GM21528 (cell line): ENCODE measurements around the gene TTC28.

Source experiments
- ATAC-seq: cut with Tn5 transposase; IDR thresholded peaks from one replicate; pipeline ENCODE4 v1.9.1; 2021; ENCODE audit warnings: mild to moderate bottlenecking, moderate library complexity; ENCODE audit not compliant: unreplicated experiment, low FRiP score

Gene TTC28

DNA sequence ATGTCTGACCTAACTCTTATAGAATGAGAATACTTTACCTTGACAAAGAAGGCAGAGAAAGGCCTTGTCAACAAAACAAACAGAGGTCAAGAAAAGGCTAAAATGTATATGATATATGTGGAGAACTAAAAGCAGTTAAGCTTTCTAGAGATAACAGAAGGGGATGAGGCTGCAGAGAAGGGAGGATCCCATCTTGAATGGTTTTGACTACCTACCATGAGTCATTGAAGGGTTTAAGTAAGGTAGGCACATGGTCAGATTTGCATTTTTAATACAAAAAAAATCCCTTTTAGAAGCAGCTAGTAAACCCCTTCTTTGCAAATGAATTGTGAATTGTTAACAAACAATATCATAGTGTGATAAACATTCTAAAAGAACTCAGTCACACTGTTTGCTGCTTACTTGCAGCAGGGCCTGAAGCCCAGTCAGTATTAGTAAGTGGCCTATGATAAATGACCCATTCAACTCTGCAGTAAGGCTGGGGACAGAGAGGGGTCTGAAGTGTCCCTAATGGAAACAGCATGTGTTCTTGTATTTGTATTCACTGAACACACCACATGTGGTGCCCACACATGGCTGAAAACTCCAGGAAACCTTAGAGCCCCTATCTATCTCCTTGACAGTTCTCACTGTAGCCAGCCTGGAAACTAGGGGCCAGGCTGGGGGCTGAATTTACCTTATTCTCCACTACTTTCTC is 431.8 kb downstream of the TTC28 start:
- ATAC-seq, result no peak

DNA sequence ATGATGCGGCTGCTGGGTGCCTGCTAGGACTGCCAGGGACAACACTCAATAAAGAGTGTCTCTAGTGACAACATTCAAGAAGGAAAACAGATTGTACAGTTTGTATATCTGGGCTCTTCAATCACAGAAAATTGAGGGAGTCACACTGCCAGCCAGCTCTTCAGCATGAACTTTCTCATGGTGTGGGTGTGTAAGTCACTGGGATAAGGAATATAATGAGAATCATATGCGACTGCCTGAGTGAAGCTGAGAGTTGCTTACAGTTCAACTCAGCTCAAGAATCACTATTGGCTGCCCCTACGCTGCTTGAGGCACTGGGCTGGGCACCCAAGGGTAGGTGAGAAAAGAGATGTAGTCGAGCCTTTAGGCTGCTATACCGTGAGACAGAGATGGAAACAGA is 432.5 kb downstream of the TTC28 start:
- no peak for ATAC-seq

DNA sequence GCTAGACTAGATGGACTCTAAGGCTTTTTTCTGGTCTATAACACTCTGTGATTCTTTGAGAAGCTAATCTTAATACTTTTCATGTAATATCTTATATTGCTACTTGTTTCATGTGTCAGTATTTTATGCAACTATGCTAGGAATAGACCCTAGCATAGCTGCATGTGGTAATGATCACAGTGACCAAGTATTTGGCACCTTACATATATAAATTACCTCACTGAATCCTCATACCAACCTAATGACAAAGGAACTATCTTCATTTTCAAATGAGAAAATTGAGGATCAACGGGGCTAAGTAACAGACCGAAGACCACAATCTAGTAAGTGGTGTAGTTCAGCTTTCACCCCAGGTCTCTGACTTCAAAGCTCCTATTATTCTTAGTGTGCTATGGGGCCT is 433.2 kb downstream of the TTC28 start:
- no peak for ATAC-seq

DNA sequence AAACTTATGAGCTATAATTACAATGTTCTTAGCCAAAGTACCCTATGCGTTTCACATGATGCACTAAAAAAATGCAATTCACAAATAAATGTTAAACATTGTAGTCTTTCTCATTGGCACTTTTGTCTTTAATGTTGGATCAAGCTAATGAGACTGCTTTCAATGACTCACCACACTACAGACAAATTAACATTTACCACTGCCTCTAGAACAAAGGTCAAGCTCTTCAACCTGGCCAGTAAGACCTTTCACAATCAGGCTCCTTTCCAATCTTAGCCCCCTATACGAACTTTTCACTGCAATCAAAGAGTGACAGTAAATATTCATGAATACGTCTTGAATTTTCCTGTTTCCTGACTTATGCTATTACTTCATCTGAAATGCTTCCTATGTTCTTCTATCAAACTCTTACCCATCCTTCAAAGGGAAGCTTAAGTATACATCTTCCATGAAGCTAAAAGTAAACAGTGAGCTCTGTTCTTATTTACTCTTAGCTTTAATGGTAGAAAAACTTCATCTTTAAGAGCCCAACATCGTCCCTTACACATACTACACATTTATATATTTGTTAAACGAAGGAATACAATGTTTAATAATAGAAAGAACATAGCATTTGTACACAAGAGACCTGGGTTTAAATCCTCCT is 433.9 kb downstream of the TTC28 start:
- ATAC-seq, result no peak

DNA sequence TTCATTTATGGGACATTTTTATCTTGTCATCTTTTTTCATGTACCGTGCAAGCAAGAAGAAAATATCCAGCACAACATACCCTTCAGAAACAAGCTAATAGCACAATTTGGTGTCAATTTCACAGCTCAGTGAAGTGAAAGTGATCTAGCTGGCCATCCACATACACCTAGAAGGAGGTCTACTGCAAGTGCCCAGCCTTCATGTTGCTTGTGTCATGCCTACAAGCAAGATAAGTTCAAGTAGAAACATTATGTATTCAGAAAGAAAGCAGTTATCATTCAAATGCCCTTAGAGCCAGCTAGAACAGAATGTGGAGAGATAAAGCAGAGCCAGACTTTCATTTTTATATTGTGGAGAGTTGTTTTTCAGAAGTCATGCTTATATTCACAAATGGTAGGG is 434.9 kb downstream of the TTC28 start:
- ATAC-seq, result no peak

DNA sequence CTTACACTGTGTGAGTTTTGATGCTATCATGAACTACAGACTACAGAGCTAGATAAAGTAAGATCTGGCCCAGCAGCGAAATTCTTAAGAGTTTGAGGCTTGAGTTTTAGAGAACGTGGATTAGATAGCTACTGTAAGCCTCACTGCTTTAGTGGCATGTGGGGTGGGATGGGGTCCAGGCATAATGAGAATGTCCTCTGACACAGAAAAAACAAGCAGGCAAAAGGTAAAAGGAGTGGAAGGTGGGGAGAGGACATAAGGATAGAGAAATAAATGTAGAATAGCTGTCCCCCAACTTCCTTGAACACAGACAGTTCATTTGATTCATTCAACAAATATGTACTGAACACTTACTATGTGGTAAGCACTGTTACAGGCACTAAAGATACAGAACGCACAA is 436.1 kb downstream of the TTC28 start:
- no peak for ATAC-seq

DNA sequence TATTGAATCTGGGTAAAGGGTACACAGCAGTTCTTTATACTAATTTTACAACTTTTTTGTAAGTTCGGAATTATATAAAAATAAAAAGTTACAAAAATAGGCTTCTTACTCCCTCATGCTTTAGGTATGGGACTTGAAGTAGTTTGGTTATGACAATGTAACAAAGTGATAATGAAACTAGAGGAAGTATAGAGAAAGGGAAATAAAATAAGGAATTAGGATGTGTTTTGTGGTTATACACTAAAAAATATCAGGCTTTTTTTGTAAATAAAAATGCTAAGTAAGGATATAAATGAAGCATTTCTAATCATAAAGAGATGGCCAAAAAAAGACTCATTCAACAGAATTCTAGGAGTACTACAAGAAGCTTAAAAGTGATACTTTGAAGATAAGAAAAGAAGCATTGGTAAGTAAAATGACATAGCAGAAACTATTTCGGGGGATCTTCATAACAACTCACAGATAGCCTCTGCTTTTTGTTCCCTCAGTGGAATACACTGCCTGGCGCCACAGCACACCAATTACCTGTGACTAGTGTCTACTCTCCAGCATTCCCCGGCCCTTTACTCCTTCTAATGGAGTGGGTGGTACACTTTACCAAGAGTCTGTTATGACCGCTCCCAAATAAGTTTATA is 437.9 kb downstream of the TTC28 start:
- ATAC-seq, result no peak

DNA sequence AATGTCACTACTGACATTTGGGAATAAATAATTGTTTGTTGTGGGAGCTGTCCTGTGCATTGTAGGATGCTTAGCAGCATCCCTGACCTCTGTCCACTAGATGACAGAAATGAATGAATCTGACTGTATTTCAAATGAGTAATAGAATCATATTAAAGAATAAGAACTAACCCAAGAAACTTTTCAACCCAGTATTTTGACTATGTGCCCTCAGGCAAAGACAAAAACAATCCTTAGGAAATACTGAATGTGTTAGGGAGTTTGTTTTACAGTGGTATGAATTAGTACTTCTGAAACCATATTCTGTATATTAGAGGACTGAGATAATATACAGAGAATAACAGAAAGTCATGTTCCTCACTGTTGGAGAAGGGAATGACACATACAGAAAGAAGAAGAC is 439.7 kb downstream of the TTC28 start:
- no peak for ATAC-seq

DNA sequence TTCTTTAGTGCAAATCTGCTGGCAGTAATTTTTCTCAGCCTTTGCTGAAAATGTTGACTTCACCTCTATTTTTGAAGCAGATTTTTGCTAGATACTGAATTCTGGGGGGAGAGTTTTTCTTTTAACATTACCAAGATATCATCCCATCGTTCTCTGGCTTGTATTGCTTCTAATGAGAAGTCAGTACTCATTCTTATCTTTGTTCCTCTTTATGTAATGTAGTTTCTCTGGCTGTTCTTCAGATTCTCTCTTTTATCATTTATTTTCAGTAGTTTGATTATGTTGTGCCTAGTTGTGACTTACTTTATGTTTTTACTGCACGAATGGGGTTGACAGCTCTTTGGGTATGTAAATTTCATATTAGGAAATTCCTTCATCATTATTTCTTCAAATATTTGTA is 441.9 kb downstream of the TTC28 start:
- no peak for ATAC-seq

DNA sequence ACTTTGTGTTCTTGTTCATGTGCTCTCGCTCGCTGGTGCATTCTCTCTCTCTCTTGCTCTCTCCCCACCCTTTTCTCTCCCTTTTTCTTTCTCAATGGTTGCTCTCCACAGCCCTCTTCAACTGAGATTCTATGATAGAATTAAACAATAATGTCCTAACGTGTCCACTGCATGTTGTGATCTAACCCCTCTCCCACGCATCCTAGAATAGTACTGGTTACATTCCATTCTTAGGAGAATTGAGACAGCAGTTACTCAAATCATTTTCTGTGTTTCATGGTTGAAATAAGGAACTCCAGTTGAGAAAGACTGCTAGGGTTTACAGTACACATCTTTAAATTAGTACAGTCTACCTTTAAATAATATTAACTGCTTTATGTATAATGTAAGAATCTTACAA is 442.5 kb downstream of the TTC28 start:
- no peak for ATAC-seq

DNA sequence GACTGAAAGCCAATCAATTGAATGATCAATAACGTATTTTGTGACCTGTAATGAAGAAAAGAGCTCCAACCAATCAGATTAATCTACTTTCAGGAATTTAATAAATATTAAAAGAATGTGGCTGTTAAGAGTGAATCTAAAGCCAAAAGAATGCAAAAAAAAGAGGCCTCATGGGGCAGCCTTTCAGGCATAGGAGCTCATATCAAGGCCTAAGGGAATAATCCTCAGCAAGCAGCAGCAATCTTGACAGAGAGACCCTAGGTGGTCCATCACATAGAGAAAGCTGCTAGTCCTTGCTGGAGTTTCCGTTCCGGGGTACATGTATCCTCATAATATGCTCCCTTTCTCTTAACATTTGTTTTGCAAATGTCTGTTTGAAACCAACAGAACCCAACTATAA is 447.4 kb downstream of the TTC28 start:
- ATAC-seq, result no peak

DNA sequence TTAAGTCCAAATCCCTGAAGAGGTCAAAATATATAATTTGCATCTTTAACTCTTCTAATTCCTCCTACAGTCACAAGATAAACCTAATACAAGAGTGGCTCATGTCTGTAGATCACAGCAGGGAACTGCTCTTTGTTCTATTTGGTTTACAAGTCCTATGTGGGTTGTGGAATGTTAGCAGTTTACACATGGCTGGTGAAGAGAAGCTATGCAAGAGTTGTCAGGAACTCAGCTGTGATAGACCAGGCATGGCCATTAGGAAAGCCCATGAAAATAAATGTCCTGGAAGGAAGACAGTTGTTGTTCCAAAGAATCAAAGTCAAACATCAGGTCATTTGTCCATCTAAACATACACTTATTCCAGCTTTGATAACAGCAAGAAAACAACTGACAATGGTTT is 448.2 kb downstream of the TTC28 start:
- no peak for ATAC-seq

DNA sequence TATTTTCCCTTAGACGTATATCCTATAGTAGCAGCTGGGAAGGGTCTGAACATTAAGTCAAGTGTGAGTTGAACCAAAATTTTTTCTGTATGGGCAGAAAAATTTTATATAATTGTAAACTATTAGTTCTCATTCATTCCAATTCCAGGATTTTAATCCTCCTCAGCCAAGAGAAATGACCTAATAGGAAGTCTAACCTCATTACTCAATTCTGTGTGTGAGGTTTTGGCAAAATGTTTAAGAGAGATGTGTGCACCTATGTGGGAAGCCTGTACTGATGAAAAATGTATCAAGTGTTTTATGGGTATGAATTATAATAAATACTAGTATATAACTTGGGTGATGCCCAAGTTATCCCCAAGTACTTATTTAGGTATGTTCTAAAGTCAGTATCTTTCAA is 449.0 kb downstream of the TTC28 start:
- ATAC-seq, result no peak

DNA sequence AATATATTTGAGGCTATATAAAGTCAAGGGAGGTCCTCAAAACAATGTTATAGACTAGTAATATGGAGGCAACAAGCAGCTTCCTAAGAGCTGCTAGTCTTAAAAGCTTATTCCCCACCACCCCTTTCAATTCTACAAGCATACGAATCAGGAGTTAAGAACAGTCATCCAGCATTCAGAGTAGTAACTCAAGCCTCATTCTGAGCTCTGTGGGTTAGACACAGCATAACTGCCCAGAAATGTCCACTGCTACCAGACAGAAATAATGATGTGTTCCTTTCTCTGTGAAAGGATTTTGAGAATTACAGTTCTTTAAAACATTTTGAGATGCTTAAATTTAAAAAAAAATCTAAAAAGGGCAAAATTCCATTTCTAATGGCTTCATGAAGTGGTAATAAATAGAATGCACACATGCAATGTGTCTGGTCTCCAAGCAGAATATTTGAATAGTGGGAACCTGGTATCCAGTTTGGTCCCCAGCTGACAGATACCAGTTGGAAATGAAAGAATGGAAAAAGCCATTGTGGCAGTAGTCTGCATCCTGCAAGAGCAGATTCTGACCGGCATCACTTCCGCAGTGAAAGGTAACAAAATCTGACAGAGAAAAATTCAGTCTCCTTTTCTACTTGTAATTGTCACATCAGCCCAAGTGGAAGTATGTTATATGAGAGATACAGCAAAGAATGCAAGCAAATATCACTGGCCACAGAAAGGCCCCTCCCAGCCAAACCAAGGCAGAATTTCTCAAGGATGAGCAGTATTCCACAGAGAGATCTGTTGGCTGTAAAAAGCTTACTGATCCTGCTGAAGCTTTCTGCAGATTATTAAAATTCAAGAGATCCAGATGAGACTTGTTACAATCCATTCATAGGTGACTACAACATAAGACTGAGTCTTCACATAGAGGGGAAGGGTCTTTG is 449.8 kb downstream of the TTC28 start:
- ATAC-seq, result no peak

DNA sequence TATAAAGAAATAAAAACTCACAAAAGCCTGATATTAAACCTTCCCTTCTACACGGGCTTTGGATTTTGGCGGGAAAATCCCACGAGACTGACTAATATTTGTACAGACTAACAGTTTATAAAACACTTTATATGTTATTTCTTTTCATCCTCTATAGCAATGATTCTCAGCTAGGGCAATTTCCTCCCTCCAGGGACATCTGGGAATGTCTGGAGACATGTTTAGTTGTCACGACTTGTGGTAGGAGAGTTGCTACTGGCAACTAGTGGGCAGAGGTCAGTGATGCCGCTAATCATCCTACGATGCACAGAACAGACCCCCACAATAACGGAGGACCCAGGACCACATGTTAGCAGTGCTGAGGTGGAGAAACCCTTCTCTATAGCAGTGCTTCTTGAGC is 455.8 kb downstream of the TTC28 start:
- no peak for ATAC-seq

DNA sequence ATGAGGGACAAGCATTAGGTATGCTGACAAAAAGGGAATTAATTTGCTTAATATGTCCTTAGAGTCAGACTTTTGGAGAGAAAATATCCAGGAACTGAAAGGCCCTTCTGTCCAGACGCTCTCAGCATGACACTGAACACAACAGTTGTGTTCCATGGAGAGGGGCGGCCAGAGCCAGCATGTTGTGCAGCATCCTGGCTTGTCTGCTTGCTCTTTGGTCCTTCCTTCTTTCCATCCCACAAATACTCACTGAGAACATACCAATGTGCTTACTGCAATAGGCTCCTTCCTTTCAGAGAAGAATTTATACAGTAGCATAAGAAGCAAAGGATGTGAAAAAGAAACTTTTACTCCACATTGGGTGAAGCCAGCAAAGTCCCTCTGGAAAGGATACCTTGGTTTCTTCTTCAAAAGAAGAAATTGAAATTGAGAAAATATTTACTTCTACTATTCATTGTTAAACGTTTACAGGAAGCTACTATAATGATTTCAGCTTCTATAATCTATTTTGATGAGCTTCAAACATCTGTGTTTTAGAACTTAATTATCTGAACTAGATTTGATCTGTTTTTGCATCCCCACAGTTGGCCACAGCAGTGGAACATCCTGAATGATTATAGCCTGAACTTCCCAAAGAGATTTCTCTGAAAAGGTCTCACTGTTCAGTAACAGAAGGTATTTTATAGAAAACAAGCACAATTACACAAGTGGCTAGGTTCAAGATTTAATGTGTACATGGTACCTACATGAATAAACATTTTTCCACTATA is 456.5 kb downstream of the TTC28 start:
- no peak for ATAC-seq

DNA sequence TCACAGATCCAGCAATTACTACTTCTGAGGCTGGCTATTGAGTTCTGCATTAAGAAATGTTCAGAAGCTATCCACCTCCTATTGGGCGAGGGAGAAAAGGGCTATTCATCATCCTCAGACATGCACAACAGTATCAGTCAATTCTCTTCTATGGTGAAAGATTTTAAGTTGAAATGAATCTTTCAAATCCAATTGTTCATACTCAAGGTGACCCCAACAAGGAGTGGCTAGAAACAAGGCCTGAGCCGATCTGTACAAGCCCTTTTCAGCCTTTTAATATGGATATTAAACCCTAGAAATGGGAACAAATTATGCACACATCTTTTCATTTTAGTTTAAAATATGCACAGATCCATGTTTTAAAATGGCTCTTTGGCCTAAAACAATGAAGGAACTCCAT is 457.1 kb downstream of the TTC28 start:
- ATAC-seq, result no peak

DNA sequence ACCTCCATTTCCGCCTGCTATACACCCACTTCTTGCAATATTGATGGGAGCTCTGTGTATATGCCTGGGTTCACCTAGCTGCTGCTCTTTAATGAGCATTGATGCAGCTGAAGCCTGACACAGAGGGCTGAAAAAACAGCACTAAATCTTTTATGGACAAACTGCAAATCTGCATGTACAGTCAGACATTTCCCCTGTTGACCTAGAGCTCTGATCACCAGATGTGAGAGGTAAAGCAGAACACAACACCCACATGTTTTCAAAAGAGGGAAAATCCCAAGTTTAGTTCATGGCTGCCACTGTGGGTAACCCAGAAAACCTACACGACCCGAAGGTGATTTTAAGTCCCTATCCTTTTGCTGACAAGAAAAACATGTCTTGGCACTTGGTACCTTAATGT is 457.6 kb downstream of the TTC28 start:
- ATAC-seq, result no peak

DNA sequence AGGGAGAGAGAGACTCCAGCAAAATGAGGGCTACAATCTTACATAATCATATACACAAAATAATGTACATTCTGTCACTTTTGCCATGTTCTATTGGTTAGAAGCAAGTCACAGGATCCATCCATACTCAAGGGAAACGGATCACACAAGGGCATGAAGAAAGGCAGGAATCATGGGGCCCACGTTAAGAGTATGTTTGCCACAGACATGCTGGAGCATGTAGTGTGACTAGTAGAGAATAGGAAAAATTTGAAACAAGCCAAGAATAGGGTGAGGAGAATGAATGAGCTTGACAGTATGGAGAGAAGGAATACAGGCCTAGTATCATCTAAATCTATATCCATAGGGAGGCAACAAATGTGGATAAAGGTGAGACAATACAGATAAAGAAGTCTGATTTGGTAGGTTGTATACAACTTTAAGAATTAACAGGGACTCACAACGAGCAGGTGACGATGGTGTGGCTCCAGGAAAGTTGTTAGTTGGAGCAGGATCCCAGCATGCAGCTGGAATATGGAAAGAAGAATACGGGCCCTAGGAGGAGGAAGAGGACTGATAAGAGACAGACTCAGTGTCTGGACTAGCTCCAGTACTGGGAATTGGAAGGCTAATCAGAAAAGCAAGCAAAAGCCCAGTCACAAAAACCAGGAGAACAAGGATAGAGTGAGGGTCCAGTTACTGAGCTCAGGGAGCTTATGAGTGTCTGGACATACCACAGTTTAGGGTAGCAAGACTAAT is 458.8 kb downstream of the TTC28 start:
- ATAC-seq, result no peak

DNA sequence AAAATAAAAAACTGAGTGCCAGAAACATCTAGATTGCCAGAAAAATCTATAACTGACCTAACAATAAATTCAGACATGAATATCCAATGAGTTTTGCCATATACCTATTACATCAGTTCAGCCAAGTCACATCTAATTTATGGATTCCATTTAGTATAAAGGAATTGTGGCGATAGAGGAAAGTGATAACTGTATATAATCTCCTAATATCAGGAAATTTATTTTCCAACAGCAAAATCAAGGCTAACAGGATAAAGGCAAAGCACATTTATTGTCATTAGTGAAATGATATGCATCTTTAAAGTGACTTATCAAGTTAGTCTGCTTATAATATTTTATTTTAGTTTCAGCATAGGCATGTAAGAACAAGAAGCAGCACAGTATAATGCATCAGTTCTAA is 462.4 kb downstream of the TTC28 start:
- ATAC-seq, result no peak
